ENCODE data around the gene FAM13C.

Gene FAM13C

GRCh38 chr10:59374916-59375315 is 12.6 kb upstream of the FAM13C start:
- H3K36me3 ChIP-seq (ENCODE audit: control insufficient read depth in 2 of 2, insufficient read depth in 1 of 2, low read length in 2 of 2) = no peaks in the 10 kb centered on the region

GRCh38 chr10:59373071-59373470 is 10.7 kb upstream of the FAM13C start:
- Histone ChIP-seq H3K9me3 (ENCODE audit: control insufficient read depth, insufficient read depth, low read depth, low read length) (no peaks in the 10 kb centered on the region), H3K27ac (ENCODE audit: extremely low read depth, low read depth, low read length) (no peak overlapping the region), H3K4me3 (ENCODE audit: low read depth, low read length) (no peak overlapping the region), H3K4me1 (ENCODE audit: control insufficient read depth, insufficient read depth, low read length) (no peaks in the 10 kb centered on the region), H3K36me3 (ENCODE audit: control insufficient read depth in 2 of 2, insufficient read depth in 1 of 2, low read length in 2 of 2) (no peaks in the 10 kb centered on the region)
- TF ChIP-seq ZNF501 (tag by site-specific recombination; IDR thresholded peaks at IDR 0.05) (no peak), ZNF626 (tag by site-specific recombination; IDR thresholded peaks at IDR 0.05) (no peak), ZNF600 (tag by site-specific recombination; IDR thresholded peaks at IDR 0.05) (no peak), ZNF398 (tag by site-specific recombination; IDR thresholded peaks at IDR 0.05) (no peak), RBAK (tag by site-specific recombination; IDR thresholded peaks at IDR 0.05) (no peak), ZFP3 (tag by site-specific recombination; IDR thresholded peaks at IDR 0.05; ENCODE audit: low read depth) (no peak), ZNF48 (tag by site-specific recombination; IDR thresholded peaks at IDR 0.05) (no peak), ZFP37 (tag by site-specific recombination; IDR thresholded peaks at IDR 0.05) (no peak), ZNF629 (tag by site-specific recombination; IDR thresholded peaks at IDR 0.05) (no peak), ZNF837 (tag by site-specific recombination; IDR thresholded peaks at IDR 0.05) (no peak), ZNF324 (tag by site-specific recombination; IDR thresholded peaks at IDR 0.05) (no peak), ZNF354C (tag by site-specific recombination; IDR thresholded peaks at IDR 0.05; ENCODE audit: borderline replicate concordance, low read depth) (no peak)
- TF ChIP-seq, protein P1, sequence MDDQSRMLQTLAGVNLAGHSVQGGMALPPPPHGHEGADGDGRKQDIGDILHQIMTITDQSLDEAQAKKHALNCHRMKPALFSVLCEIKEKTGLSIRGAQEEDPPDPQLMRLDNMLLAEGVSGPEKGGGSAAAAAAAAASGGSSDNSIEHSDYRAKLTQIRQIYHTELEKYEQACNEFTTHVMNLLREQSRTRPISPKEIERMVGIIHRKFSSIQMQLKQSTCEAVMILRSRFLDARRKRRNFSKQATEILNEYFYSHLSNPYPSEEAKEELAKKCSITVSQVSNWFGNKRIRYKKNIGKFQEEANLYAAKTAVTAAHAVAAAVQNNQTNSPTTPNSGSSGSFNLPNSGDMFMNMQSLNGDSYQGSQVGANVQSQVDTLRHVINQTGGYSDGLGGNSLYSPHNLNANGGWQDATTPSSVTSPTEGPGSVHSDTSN (CRISPR knock-in tag; IDR thresholded peaks at IDR 0.05) = no peak
- TF ChIP-seq, protein P2, sequence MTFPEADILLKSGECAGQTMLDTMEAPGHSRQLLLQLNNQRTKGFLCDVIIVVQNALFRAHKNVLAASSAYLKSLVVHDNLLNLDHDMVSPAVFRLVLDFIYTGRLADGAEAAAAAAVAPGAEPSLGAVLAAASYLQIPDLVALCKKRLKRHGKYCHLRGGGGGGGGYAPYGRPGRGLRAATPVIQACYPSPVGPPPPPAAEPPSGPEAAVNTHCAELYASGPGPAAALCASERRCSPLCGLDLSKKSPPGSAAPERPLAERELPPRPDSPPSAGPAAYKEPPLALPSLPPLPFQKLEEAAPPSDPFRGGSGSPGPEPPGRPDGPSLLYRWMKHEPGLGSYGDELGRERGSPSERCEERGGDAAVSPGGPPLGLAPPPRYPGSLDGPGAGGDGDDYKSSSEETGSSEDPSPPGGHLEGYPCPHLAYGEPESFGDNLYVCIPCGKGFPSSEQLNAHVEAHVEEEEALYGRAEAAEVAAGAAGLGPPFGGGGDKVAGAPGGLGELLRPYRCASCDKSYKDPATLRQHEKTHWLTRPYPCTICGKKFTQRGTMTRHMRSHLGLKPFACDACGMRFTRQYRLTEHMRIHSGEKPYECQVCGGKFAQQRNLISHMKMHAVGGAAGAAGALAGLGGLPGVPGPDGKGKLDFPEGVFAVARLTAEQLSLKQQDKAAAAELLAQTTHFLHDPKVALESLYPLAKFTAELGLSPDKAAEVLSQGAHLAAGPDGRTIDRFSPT (tag by site-specific recombination; IDR thresholded peaks at IDR 0.05) = no peak
- CTCF ChIA-PET = no interaction called here
- POLR2A ChIA-PET = no interaction called here

More at GRCh38 chr10:59374916-59375315, 12.6 kb upstream of the FAM13C start:
- POLR2A ChIA-PET = no interaction called here
- Histone ChIP-seq H3K9me3 (ENCODE audit: control insufficient read depth, insufficient read depth, low read depth, low read length) (no peaks in the 10 kb centered on the region), H3K4me1 (ENCODE audit: control insufficient read depth, insufficient read depth, low read length) (no peaks in the 10 kb centered on the region), H3K27ac (ENCODE audit: extremely low read depth, low read depth, low read length) (no peak overlapping the region), H3K4me3 (ENCODE audit: low read depth, low read length) (no peak overlapping the region)
- TF ChIP-seq, protein P3, sequence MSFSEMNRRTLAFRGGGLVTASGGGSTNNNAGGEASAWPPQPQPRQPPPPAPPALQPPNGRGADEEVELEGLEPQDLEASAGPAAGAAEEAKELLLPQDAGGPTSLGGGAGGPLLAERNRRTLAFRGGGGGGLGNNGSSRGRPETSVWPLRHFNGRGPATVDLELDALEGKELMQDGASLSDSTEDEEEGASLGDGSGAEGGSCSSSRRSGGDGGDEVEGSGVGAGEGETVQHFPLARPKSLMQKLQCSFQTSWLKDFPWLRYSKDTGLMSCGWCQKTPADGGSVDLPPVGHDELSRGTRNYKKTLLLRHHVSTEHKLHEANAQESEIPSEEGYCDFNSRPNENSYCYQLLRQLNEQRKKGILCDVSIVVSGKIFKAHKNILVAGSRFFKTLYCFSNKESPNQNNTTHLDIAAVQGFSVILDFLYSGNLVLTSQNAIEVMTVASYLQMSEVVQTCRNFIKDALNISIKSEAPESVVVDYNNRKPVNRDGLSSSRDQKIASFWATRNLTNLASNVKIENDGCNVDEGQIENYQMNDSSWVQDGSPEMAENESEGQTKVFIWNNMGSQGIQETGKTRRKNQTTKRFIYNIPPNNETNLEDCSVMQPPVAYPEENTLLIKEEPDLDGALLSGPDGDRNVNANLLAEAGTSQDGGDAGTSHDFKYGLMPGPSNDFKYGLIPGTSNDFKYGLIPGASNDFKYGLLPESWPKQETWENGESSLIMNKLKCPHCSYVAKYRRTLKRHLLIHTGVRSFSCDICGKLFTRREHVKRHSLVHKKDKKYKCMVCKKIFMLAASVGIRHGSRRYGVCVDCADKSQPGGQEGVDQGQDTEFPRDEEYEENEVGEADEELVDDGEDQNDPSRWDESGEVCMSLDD (tag by site-specific recombination; IDR thresholded peaks at IDR 0.05) = no peak
- CTCF ChIA-PET = no interaction called here

Measured in HEK293 (cell line).